OCI-LY1 (cell line): ENCODE results near the gene C1orf116.

ENCODE experiments used
- H2AFZ ChIP-seq: fragments of 200-600 bp; sonication (generic), shearing (Covaris generic); 2 replicates; pipeline ENCODE4 v1.6.0; 2014; ENCODE audit warnings: antibody characterized with exemption, mild to moderate bottlenecking, low read length
- H3F3A ChIP-seq: fragments of 200-600 bp; sonication (generic), shearing (Covaris generic); 2 replicates; pipeline ENCODE4 v1.6.0; 2014; ENCODE audit warnings: mild to moderate bottlenecking, antibody characterized with exemption, low read length, moderate library complexity; ENCODE audit not compliant: insufficient read depth
- H3K27ac ChIP-seq: fragments of 200-600 bp; sonication (generic); 2 replicates; pipeline ENCODE4 v1.5.1; 2014; ENCODE audit warnings: low read length, mixed run types, mild to moderate bottlenecking, low read depth; ENCODE audit not compliant: poor library complexity, severe bottlenecking
- H3K27me3 ChIP-seq: fragments of 200-600 bp; sonication (generic); 2 replicates; pipeline ENCODE4 v1.6.0; 2014; ENCODE audit warnings: antibody characterized with exemption, mild to moderate bottlenecking, low read length, moderate library complexity; ENCODE audit not compliant: insufficient read depth
- H3K36me3 ChIP-seq: fragments of 200-600 bp; sonication (generic); 2 replicates; pipeline ENCODE4 v1.6.1; 2014; ENCODE audit warnings: mild to moderate bottlenecking, antibody characterized with exemption, low read length, moderate library complexity, mixed read lengths; ENCODE audit not compliant: insufficient read depth
- H3K4me1 ChIP-seq: fragments of 200-600 bp; sonication (generic); 2 replicates; pipeline ENCODE4 v1.5.1; 2014; ENCODE audit warnings: mild to moderate bottlenecking, low read length, moderate library complexity; ENCODE audit not compliant: insufficient read depth, severe bottlenecking
- H3K4me2 ChIP-seq: fragments of 200-600 bp; sonication (generic), shearing (Covaris generic); 2 replicates; pipeline ENCODE4 v1.6.1; 2014; ENCODE audit warnings: low read length
- H3K4me3 ChIP-seq: fragments of 200-600 bp; sonication (generic); 2 replicates; pipeline ENCODE4 v1.5.1; 2014; ENCODE audit warnings: low read length, low read depth, mild to moderate bottlenecking, mixed read lengths; ENCODE audit not compliant: poor library complexity, severe bottlenecking
- H3K79me2 ChIP-seq: fragments of 200-600 bp; shearing (Covaris generic); 2 replicates; pipeline ENCODE4 v1.6.1; 2016; ENCODE audit warnings: mixed run types, low read length, mixed read lengths; ENCODE audit not compliant: insufficient read depth
- H3K9ac ChIP-seq: fragments of 200-600 bp; sonication (generic), shearing (Covaris generic); 2 replicates; pipeline ENCODE4 v1.6.1; 2014; ENCODE audit warnings: mild to moderate bottlenecking, low read length, mixed read lengths
- H3K9me2 ChIP-seq: fragments of 200-600 bp; sonication (generic), shearing (Covaris generic); 2 replicates; pipeline ENCODE4 v1.6.1; 2014; ENCODE audit warnings: low read depth, mild to moderate bottlenecking, low read length, mixed read lengths
- H3K9me3 ChIP-seq: fragments of 200-600 bp; shearing (Covaris generic); 2 replicates; pipeline ENCODE4 v1.6.1; 2014; ENCODE audit warnings: low read length, mixed read lengths
- H4K20me1 ChIP-seq: fragments of 200-600 bp; sonication (generic), shearing (Covaris generic); 2 replicates; pipeline ENCODE4 v1.6.0; 2016; ENCODE audit warnings: mild to moderate bottlenecking, low read length; ENCODE audit not compliant: insufficient read depth
- CTCF ChIP-seq: fragments of 200-600 bp; sonication (generic), shearing (Covaris generic); IDR thresholded peaks from 2 replicates; pipeline ENCODE4 v1.5.1; 2017; ENCODE audit warnings: mild to moderate bottlenecking, antibody characterized with exemption, low read length, moderate library complexity, mixed read lengths
- EZH2 ChIP-seq: fragments of 200-600 bp; sonication (generic), shearing (Covaris generic); IDR thresholded peaks from 2 replicates; pipeline ENCODE4 v1.8.0; 2017; ENCODE audit warnings: borderline replicate concordance, mixed run types, mild to moderate bottlenecking, antibody characterized with exemption, low read length, moderate library complexity, mixed read lengths

Gene C1orf116

GRCh38 chr1:207002724-207003146 is 29.8 kb downstream of the C1orf116 start:
- Histone ChIP-seq H3K4me2 (no peak overlapping the region), H3K9me3 (no peaks in the 10 kb centered on the region), H3K36me3 (no peaks in the 10 kb centered on the region), H3K9me2 (no peaks in the 10 kb centered on the region), H2AFZ (no peak overlapping the region), H3K79me2 (no peaks in the 10 kb centered on the region), H3K27ac (no peak overlapping the region), H3K4me1 (no peaks in the 10 kb centered on the region), H3K4me3 (no peak overlapping the region), H4K20me1 (no peaks in the 10 kb centered on the region), H3K27me3 (no peaks in the 10 kb centered on the region; the same call in 1 of the 2 replicates), H3F3A (no peaks in the 10 kb centered on the region), H3K9ac (no peak overlapping the region)
- no peak for TF ChIP-seq EZH2
- TF ChIP-seq CTCF = no peak

GRCh38 chr1:207001492-207002245 is 30.9 kb downstream of the C1orf116 start:
- no peak overlapping the region for H3K9ac ChIP-seq
- H2AFZ ChIP-seq = no peak overlapping the region
- no peak overlapping the region for H3K4me2 ChIP-seq
- no peaks in the 10 kb centered on the region for H3K36me3 ChIP-seq
- H3K27ac ChIP-seq = no peak overlapping the region
- H3K4me3 ChIP-seq = no peak overlapping the region
- no peaks in the 10 kb centered on the region for H3K9me2 ChIP-seq
- H3F3A ChIP-seq = no peaks in the 10 kb centered on the region
- H4K20me1 ChIP-seq = no peaks in the 10 kb centered on the region
- TF ChIP-seq CTCF (no peak), EZH2 (no peak)
- no peaks in the 10 kb centered on the region for H3K9me3 ChIP-seq
- H3K79me2 ChIP-seq = no peaks in the 10 kb centered on the region
- H3K27me3 ChIP-seq = no peaks in the 10 kb centered on the region; the same call in 1 of the 2 replicates
- no peaks in the 10 kb centered on the region for H3K4me1 ChIP-seq

- Histone ChIP-seq H3K79me2 (no peaks in the 10 kb centered on the region), H3K27me3 (no peaks in the 10 kb centered on the region; the same call in 1 of the 2 replicates), H3K4me3 (no peak overlapping the region), H3K9me3 (no peaks in the 10 kb centered on the region), H3F3A (no peaks in the 10 kb centered on the region), H3K27ac (no peak overlapping the region), H4K20me1 (no peaks in the 10 kb centered on the region), H2AFZ (no peak overlapping the region), H3K4me2 (no peak overlapping the region), H3K9ac (no peak overlapping the region), H3K36me3 (no peaks in the 10 kb centered on the region), H3K4me1 (no peaks in the 10 kb centered on the region), H3K9me2 (no peaks in the 10 kb centered on the region)
- no peak for TF ChIP-seq EZH2
- TF ChIP-seq CTCF = no peak
Measured at GRCh38 chr1:207000651-207001291, 31.8 kb downstream of the C1orf116 start.
